Hepatocyte (in vitro differentiated cells): Measurements from ENCODE around the gene GNPNAT1. TPM values are rescaled to one million over a fixed set of nuclear protein-coding genes. Genes with fewer than 3 reads are reported as not detected.

Source experiments
- DNase-seq: peaks from one replicate; pipeline ENCODE4 v3.0.0-alpha.2; 2016; ENCODE audit warnings: low spot score
- H2AFZ ChIP-seq: fragments of 200-600 bp; sonication (generic); 2 replicates; pipeline ENCODE4 v1.6.0; 2016; ENCODE audit warnings: antibody characterized with exemption, mild to moderate bottlenecking
- H3K27ac ChIP-seq: fragments of 200-600 bp; sonication (generic); 2 replicates; pipeline ENCODE4 v1.5.1; 2016; ENCODE audit warnings: mild to moderate bottlenecking
- H3K27me3 ChIP-seq: fragments of 200-600 bp; sonication (generic); 2 replicates; pipeline ENCODE4 v1.6.1; 2016
- H3K36me3 ChIP-seq: fragments of 200-600 bp; sonication (generic); replicated peaks from 2 replicates; pipeline ENCODE4 v1.5.1; 2016; ENCODE audit warnings: low read depth; ENCODE audit not compliant: insufficient read depth
- H3K4me1 ChIP-seq: fragments of 200-600 bp; sonication (generic); 2 replicates; pipeline ENCODE4 v1.5.1; 2016; ENCODE audit warnings: mild to moderate bottlenecking, moderate library complexity; ENCODE audit not compliant: insufficient read depth
- H3K4me2 ChIP-seq: fragments of 200-600 bp; sonication (generic); 2 replicates; pipeline ENCODE4 v1.6.0; 2016
- H3K4me3 ChIP-seq: fragments of 200-600 bp; sonication (generic); 2 replicates; pipeline ENCODE4 v1.5.1; 2016; ENCODE audit warnings: mild to moderate bottlenecking
- H3K79me2 ChIP-seq: fragments of 200-600 bp; sonication (generic); 2 replicates; pipeline ENCODE4 v1.6.0; 2017; ENCODE audit warnings: mild to moderate bottlenecking
- H3K9me2 ChIP-seq: fragments of 200-600 bp; sonication (generic); replicated peaks from 2 replicates; pipeline ENCODE4 v1.6.0; 2017; ENCODE audit warnings: mild to moderate bottlenecking; ENCODE audit not compliant: insufficient read depth
- H3K9me3 ChIP-seq: fragments of 200-600 bp; sonication (generic); 2 replicates; pipeline ENCODE4 v1.5.1; 2016; ENCODE audit warnings: low read depth, mild to moderate bottlenecking
- H4K20me1 ChIP-seq: fragments of 200-600 bp; sonication (generic); 2 replicates; pipeline ENCODE4 v1.6.0; 2016; ENCODE audit warnings: mild to moderate bottlenecking; ENCODE audit not compliant: insufficient read depth, poor library complexity, severe bottlenecking
- EZH2 ChIP-seq: fragments of 200-600 bp; sonication (generic); IDR thresholded peaks from 2 replicates; pipeline ENCODE4 v1.6.1; 2016; ENCODE audit warnings: antibody characterized with exemption, mild to moderate bottlenecking, borderline replicate concordance
- EZH2phosphoT487 ChIP-seq: fragments of 200-600 bp; sonication (generic); IDR thresholded peaks from one replicate; pipeline ENCODE4 v1.6.1; 2018; ENCODE audit warnings: antibody characterized with exemption, mild to moderate bottlenecking, low read depth, moderate library complexity; ENCODE audit not compliant: unreplicated experiment, severe bottlenecking
- WGBS: methylation state at CpG from one replicate; pipeline ENCODE4 v1.1.6; 2016; ENCODE audit warnings: low lambda C conversion rate; ENCODE audit errors: missing lambda C conversion rate; 5-methylcytosine and 5-hydroxymethylcytosine counted together
- polyA plus RNA-seq: library from polyadenylated mRNA; unstranded; fragments of >200 nt; fragmentation: Nextera tagmentation; extraction: Ambion mirVana; gene quantifications from 2 replicates; pipeline ENCODE4 v1.2.1, GENCODE V29; 2016
- total RNA-seq: library from RNA; depleted of rRNA; stranded (reverse); fragments of >200 nt; gene quantifications from 2 replicates; pipeline ENCODE4 v1.2.3, GENCODE V29; 2014
- TF ChIP-seq, protein P1 (sequence below): fragments of 200-600 bp; sonication (generic); IDR thresholded peaks from 2 replicates; pipeline ENCODE4 v1.5.1; 2016; ENCODE audit warnings: antibody characterized with exemption, mild to moderate bottlenecking; ENCODE audit not compliant: poor library complexity

The GNPNAT1 gene
- total and polyA plus RNA-seq, 2 experiments from 2014 or later = 22.6 to 24.5 TPM

- TF ChIP-seq, protein P1, sequence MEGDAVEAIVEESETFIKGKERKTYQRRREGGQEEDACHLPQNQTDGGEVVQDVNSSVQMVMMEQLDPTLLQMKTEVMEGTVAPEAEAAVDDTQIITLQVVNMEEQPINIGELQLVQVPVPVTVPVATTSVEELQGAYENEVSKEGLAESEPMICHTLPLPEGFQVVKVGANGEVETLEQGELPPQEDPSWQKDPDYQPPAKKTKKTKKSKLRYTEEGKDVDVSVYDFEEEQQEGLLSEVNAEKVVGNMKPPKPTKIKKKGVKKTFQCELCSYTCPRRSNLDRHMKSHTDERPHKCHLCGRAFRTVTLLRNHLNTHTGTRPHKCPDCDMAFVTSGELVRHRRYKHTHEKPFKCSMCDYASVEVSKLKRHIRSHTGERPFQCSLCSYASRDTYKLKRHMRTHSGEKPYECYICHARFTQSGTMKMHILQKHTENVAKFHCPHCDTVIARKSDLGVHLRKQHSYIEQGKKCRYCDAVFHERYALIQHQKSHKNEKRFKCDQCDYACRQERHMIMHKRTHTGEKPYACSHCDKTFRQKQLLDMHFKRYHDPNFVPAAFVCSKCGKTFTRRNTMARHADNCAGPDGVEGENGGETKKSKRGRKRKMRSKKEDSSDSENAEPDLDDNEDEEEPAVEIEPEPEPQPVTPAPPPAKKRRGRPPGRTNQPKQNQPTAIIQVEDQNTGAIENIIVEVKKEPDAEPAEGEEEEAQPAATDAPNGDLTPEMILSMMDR = no peak
- TF ChIP-seq EZH2 = no peak
- TF ChIP-seq EZH2phosphoT487 = no peak
These were observed 35.6 kb downstream of the GNPNAT1 start for GRCh38 chr14:52755607-52756316.

DNA sequence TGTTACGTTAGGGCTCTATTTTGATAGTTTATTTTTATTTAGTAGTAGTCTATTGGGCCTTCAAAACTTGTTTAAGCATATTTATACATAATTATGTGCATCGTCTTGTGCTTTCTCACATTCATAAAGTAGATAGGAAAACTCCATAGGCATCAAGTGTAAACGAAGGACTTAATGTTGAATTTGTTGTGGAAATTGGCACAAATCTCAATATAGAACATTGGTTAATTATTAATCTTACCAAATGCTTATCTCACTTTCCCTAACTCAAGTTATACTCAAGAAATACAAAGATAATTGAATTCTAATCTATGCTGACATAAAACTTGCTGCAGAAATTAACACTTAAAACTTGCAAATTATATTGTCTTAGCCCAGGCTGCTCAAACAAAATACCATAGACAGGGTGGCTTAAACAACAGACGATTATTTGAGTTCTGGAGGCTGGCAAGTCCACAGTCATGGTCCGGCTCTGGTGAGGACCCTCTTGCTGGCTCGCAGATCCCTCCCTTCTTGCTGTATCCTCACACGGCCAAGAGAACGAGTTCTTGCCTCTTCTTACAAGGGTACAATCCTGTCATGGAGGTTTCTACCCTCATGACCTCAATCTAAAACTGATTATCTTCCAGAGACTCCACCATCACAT is 42.6 kb downstream of the GNPNAT1 start:
- no peak for DNase-seq
- no peaks in the 10 kb centered on the region for H3K9me2 ChIP-seq
- H3K4me2 ChIP-seq = no peak overlapping the region
- no peak overlapping the region for H2AFZ ChIP-seq
- peaks cover 11% of the 10 kb centered on the region for H3K79me2 ChIP-seq
- no peaks in the 10 kb centered on the region for H3K27me3 ChIP-seq
- TF ChIP-seq EZH2phosphoT487 (no peak), EZH2 (no peak)
- TF ChIP-seq, protein P1 = no peak
- H3K36me3 ChIP-seq = no peaks in the 10 kb centered on the region
- H3K27ac ChIP-seq = no peak overlapping the region
- H3K9me3 ChIP-seq = no peaks in the 10 kb centered on the region
- H3K4me1 ChIP-seq = no peaks in the 10 kb centered on the region
- H3K4me3 ChIP-seq = no peak overlapping the region
- WGBS = 92% methylated on average over 8 of the region's 8 CpGs
- no peaks in the 10 kb centered on the region for H4K20me1 ChIP-seq

More at GRCh38 chr14:52755607-52756316, 35.6 kb downstream of the GNPNAT1 start:
- peak; percentile 19 for DNase-seq
- Histone ChIP-seq H3K9me3 (no peaks in the 10 kb centered on the region), H3K36me3 (no peaks in the 10 kb centered on the region), H3K27me3 (no peaks in the 10 kb centered on the region), H3K4me3 (no peak overlapping the region), H3K27ac (peak overlapping the region; percentile 36), H3K4me2 (peak overlapping the region; percentile 33), H3K9me2 (no peaks in the 10 kb centered on the region), H3K4me1 (no peaks in the 10 kb centered on the region), H4K20me1 (no peaks in the 10 kb centered on the region), H2AFZ (no peak overlapping the region), H3K79me2 (no peaks in the 10 kb centered on the region)
- 72% methylated on average over 5 of the region's 5 CpGs for WGBS

DNA sequence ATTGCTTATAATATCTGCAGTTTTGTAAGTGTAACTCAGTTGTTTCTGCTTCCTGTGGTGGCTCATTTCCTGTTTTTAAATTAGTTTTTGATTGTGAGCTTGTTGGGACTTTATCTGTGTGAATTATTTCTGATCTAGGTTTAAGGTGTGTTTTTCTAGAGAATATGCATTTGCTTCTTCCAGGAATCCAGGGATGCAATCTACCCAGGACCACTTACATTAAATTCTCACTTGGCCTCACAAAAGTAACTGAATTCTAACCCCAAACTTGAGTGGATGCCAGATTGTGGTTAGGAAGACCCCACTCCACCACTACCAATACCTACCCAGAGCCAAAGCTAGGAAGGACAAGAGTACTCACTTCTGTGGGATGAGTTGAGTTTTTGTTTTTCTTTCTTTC is 49.5 kb downstream of the GNPNAT1 start:
- Histone ChIP-seq H3K9me3 (no peaks in the 10 kb centered on the region), H3K9me2 (no peaks in the 10 kb centered on the region), H2AFZ (no peak overlapping the region), H4K20me1 (no peaks in the 10 kb centered on the region), H3K79me2 (peaks cover 78% of the 10 kb centered on the region), H3K27me3 (no peaks in the 10 kb centered on the region), H3K27ac (no peak overlapping the region), H3K36me3 (no peaks in the 10 kb centered on the region), H3K4me2 (no peak overlapping the region), H3K4me3 (no peak overlapping the region), H3K4me1 (no peaks in the 10 kb centered on the region)
- no peak for TF ChIP-seq EZH2
- DNase-seq = no peak

- no peak overlapping the region for H2AFZ ChIP-seq
- no peak for DNase-seq
- H3K9me2 ChIP-seq = no peaks in the 10 kb centered on the region
- H3K9me3 ChIP-seq = no peaks in the 10 kb centered on the region
- H4K20me1 ChIP-seq = no peaks in the 10 kb centered on the region
- TF ChIP-seq, protein P1 = no peak
- TF ChIP-seq EZH2 (no peak), EZH2phosphoT487 (no peak)
- H3K4me1 ChIP-seq = no peaks in the 10 kb centered on the region
- H3K27ac ChIP-seq = no peak overlapping the region
- WGBS = 97% methylated on average over 1 of the region's 1 CpG
- no peak overlapping the region for H3K4me3 ChIP-seq
- no peak overlapping the region for H3K4me2 ChIP-seq
- no peaks in the 10 kb centered on the region for H3K27me3 ChIP-seq
- peaks cover 83% of the 10 kb centered on the region for H3K79me2 ChIP-seq
- no peaks in the 10 kb centered on the region for H3K36me3 ChIP-seq
These were observed 50.7 kb downstream of the GNPNAT1 start for GRCh38 chr14:52740751-52741150.
